COLO668 (cell line): Measurements from ENCODE around the gene GPC5.
"Not testable (repeated sequence)": the region's sequence is repeated elsewhere in the genome, so short reads cannot be mapped to it uniquely, and the experiment has no call there.

Source experiments
- DNase-seq: peaks from one replicate; lab custom pipeline; 2025; ENCODE audit not compliant: unreplicated experiment; lab: John Stamatoyannopoulos, UW

Gene GPC5

DNA sequence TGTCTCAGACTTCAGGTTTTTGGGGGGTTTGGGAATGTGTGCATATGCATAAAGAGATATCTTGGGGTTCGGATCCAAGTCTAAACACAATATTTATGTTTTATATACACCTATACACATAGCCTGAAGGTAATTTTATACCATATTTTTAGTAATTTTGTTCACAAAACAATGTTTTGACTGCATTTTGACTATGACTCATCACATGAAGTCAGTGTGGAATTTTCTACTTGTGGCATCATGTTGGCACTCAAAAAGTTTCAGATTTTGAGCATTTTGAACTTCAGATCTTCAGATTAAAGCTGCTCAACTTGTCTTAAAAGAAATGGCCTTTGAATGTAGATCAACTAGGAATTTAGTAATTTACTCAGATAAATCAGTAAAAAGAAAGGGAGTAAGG, 1115.3 kb downstream of the GPC5 start:
- no peak for DNase-seq

DNA sequence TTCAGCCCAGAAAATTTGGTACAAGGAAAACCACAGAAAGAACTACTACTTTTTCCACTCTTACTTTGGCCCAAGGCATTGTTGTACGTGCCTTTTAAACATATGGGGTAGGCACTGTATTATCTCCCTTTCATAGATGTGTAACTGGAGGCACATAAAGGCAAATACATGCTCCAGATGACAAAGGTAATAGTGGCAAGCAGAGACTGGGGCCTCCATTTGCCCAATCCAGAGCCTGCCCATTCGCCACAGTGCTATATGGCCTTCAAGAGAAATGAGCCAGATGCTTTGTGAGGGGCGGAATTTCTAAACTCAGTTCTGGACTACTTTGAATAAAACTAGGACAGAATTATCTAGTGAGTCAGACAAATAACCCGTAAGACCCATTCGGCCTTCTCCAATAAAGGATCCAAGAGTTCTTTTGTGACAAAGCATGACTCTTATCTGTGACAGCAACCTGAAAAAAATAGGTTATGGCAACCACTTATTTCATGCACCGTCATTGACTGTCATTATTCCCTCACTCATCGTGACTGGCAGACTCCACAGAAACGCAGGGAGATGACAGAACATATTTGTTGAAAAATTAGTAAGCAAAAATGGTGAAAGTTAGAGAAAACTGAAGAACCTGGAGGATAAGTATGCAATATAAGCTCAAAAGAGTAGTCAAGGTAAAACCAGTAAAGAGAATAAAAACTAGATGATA, 1116.2 kb downstream of the GPC5 start:
- no peak for DNase-seq

DNA sequence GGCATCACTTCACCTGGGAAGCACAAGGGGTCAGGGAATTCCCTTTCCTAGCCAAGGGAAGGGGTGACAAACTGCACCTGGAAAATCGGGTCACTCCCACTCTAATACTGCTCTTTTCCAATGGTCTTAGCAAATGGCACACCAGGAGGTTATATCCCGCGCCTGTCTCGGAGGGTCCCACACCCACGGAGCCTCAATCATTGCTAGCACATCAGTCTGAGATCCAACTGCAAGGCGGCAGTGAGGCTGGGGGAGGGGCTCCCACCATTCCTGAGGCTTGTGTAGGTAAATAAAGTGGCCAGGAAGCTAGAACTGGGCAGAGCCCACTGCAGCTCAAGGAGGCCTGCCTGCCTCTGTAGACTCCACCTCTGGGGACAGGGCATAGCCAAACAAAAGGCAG, 1118.5 kb downstream of the GPC5 start:
- not testable (repeated sequence) for DNase-seq

DNA sequence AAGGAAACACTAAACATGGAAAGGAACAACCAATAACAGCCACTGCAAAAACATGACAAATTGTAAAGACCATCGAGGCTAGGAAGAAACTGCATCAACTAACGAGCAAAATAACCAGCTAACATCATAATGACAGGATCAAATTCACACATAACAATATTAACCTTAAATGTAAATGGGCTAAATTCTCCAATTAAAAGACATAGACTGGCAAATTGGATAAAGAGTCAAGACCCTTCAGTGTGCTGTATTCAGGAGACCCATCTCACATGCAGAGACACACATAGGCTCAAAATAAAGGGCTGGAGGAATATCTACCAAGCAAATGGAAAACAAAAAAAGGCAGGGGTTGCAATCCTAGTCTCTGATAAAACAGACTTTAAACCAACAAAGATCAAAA, 1120.2 kb downstream of the GPC5 start:
- DNase-seq: not testable (repeated sequence)

DNA sequence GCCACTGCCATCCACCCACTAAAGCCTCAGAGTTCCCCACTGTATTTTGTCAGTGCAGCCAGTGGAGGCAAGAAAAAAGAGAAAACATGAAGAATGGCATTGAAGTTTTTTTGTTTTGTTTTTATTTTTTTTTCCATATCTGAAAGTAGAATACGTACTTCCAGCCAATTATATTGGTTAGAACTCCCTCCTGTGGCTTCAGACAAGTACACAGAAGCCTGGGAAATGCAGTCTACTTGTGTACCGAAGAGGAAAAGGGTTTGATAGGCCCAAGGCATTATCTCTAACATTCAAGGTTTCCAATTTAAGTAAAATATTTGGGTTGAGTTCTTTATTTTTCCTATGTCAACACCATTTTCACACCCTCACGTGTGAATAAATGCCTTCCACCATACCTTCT, 1131.9 kb downstream of the GPC5 start:
- DNase-seq: no peak

DNA sequence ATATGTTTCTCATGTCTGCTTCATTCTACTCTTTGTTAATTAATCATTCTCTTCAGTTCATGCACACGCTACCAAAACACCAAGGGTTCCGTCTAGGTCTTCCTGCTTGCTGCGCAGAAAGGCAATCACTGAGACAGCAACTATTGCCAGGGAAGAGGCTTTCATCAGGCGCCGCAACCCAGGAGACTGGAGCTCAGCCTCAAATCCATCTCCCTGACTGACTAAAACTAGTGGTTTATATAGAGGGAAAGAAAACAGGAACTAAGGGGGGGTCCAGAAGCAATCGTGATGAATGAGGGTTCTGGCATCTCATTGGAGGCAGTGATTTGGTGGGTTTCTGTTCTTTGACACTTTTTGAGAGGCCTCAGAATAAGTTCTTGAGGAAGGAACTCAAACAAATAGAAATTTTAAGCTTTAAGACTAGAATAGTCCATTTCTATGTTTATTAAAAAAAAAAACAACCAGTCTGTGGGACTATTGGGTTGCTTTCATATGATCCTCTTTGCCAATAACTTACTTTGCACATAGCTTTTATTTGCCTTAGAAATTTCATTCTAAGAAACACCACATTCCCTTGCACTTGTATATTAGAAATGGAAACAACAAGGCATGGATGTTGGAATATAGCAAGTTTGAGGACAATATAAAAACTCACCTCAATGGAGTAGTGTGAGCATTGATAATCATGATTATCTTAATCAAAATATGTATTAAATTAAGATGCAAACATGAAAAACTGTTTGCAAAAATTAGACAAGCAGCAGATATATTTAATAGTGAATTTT, 1137.0 kb downstream of the GPC5 start:
- DNase-seq: no peak

DNA sequence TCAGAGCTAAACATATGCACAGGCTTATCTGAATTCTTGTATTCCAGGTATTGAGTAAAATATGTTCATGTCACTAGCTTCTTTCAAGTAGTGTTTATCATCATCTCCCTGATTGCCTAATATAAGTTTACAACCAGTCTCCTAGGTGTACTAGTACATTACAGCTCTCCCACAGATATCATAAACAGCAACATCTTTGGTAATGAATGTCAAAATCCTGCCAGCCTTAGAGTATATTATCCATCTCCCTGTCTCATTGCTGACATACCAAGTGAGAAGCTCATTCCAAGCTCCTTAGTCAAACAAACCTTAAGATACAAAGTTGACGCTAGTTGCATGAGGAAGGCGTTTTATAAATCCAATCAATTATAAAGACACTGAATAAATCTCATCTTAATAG, 1139.0 kb downstream of the GPC5 start:
- DNase-seq: no peak

DNA sequence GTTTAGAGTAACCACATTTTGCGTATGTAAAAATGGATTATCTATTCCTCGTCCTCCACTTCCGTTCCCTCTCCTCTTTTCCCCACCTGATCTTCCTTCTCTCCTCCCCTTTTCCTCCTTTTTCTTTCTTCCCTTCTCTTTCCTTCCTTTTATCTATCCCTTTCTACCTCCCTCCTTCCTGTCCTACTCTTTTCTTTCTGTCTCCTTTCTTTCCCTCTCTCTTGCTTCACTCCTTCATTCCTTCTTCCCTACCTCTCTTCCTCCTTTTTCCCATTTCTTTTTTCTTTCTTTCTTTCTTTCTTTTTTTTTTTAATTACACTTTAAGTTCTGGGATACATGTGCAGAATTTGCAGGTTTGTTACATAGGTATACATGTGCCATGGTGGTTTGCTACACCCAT, 1139.7 kb downstream of the GPC5 start:
- DNase-seq: no peak

DNA sequence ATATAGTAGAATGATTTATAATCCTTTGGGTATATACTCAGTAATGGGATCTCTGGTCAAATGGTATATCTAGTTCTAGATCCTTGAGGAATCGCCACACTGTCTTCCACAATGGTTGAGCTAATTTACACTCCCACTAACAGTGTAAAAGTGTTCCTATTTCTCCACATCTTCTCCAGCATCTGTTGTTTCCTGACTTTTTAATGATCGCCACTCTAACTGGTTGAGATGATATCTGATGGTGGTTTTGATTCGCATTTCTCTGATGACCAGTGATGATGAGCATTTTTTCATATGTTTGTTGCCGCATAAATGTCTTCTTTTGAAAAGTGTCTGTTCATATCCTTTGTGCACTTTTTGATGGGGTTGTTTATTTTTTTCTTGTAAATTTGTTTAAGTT, 1140.7 kb downstream of the GPC5 start:
- not testable (repeated sequence) for DNase-seq

DNA sequence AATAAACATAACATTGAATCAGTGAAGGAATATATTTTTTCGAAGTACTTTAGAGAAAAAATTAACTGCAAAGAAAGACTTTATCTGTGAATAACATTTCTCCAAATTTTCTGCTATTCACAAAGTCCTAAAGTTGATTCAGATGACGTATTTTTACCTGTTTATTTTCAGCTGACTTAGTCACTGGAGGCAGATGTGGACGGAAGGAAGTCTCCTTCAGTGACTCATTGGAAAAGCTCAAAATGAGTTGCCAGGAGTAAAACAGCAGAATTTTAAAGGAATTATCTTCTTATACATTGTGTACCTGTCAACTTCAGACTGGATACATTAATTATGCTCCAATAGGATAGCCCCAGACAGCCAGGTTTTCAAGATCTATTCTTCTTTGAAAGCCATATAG, 1148.8 kb downstream of the GPC5 start:
- DNase-seq: no peak

DNA sequence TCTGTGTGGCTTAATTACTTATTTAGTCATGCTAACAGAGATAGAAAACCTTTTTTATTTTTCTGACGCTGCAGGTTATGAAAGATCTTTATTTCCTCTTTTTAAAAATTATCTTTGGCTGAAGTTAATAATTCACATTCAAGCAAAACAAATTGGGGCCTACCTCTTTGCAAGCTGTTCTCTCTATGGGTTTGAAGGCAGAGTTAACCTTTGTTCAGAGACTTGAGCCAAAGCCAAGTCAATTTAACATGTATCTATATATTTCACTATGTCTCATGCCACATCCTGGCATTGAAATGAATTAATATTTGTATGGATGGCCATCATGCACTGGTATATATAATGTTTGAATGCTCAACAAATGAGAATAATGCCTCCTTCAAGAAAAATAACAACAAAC, 1150.9 kb downstream of the GPC5 start:
- DNase-seq: no peak

DNA sequence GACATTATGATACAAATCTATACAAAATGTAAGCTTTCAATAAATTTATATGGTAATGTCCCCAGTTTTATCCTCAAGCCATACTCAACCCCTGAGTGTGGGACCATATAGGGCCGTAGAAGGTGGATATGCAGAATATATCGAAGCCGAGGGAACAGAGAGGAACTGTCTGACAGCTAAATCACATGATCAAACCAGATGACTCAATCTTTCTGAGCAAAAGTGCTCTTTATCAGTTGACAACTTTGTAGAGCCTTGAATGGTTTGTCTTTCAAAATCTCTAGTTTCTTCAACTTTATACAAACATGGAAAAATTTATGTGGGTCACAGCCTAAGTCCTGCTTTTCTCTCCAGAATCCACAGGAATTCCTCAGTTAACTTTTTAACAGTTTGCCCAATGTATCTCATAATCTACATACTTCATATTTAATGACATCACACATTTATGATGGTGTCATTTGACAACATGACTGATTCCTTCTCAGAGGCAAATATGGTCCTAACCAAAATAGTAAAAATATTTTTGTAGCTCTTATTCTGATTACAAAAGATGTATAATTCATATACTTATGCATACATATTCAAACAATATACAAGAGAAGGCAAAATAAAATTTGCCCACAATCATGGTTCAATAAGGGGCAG, 1155.2 kb downstream of the GPC5 start:
- no peak for DNase-seq

DNA sequence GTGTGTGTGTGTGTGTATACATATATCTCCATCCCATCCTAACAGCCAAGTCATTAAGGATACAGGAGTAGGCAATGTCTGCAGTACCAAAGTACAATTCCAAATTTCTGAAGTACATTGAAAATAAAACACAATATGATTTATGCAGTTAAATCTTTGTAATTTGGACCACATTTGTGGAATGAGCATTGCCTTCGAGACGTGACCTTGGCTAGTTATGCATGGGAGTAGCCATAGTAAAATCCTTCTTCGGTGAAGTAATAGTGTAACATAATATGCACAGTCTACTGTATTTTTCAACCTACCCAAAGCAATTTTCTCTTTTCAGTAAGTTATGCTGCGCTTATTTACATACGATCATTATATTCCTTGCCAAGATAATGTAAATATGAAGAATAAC, 1162.5 kb downstream of the GPC5 start:
- no peak for DNase-seq

DNA sequence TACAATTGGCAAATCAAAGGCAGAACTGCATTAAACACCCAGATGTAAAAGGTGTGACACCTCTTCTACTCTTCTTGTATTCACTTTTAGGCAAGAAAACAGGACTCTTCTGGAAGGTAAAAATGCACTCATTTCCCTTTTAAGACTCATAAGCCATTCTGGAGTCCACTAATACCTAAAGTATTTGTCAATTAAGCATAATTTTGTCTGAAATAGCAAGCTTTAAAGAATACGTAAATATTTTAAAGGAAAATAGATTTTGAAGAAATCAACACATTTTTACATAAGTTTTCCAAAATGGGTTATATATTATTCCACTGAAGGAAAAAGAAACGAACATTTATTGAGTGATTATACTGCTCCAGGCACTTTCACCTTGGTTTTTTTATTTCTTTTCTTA, 1166.5 kb downstream of the GPC5 start:
- DNase-seq: no peak

DNA sequence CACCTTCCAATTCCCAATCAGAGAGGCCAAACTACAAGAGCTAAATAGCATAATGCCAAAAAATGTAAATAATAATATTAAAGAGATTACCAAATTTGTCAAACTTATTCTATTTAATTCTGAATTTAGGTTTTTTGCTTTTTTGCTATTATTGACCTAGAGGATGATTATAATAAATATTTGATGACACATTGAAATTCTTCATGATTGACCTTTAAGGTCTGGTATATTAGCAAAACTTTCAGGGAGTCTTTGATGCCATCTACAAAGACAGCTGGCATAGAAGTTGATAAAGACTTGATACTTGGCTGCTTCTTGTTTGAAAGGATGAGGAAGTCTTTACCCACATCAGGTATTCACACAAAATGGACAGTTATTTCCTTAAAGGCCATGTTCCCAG, 1168.3 kb downstream of the GPC5 start:
- no peak for DNase-seq

DNA sequence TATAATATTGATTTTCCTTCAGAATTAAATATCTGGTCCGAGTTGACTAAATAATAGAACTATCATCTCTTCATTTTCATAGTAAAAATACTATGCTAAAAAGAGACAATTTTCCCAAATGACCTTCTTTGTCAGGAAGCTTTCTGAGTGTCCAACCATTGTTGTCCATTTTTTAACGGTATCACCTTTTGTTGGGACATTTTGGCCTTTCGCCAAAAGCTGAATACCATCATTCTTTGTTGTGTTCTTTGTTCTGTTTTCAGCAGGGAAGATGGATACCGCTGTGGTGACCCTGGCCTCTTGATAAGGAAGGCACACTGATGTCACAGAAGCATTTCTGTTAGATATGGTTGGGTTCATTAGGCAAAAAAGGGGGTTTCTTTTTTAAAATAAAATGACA, 1173.8 kb downstream of the GPC5 start:
- DNase-seq: no peak

DNA sequence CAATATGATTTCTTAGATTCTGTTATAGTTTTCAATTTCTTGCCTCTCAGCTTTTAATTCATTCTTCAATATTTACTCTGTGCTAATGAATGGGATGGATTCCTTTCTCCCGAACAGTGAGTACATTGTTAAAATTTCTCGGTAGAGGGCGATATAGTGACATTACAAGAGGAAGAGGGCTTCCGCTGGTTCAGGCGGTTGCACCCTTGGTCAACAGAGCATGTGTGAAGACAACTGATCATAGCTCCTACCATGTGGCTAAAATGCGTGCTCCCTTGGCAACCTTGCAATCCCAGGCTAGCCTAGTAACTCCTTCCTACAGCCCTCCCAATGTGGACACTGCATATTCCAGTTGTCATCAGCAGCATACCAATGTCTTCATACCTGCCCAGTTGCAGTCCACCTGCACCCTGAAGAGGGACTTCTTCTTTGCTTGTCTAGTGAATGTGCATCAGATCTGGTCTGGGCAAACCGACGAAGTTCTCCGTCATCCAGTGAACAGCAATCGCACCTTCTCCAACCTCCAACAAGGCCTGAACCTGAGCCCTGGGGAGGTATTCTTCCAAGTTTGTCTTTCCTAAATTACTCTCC, 1175.1 kb downstream of the GPC5 start:
- DNase-seq: no peak

DNA sequence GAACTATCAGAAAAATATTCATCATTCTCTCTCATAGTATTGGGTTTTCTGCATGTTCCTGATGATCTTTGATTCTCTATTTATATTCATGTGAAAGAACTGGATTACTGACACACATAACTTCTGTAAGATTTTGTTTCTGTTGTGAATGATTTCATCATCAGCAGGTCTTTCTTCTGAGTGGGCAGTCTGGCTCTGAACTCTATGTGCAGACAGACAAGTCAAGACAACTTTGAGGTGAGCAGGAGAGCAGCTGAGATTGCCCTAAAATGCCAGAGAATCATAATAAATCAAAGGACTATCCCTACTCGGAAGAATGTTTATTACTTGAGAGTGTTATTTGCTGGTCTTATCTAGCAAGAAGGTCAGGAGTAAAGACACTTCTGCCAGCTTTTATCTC, 1176.1 kb downstream of the GPC5 start:
- no peak for DNase-seq

DNA sequence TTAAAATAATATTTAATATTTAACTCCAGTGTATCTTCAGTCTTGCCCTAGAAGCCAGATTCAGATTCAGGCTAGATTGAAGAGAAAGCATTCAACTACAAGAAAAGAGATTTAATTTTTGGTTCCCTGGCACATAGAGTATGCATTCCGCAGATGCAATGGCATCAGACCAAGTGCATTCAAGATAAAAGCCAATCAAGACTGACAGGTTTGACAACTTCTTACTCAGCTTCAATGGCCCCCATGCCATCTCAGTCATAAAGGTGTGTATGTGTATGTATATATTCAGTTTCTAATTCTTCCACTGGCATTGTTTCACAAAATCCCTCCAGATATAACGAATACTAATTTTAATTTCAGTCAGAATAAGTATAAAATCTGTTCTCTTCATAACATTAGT, 1177.4 kb downstream of the GPC5 start:
- no peak for DNase-seq

DNA sequence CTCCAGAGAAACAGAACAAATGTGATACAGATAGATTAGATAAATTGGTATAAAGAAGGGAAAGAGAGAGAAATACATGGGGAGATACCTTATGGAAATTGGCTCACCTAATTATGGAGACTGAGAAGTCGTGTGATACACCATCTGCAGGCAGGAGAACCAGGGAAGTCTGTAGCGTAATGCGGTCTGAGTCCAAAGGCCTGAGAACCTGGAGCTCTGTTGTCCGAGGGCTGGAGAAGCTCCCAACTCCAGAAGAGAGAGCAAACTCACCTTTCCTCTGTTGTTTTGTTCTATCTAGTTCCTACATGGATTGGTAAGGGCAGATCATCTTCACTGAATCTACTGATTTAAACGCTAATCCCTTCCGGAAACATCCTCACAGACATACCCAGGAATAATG, 1179.9 kb downstream of the GPC5 start:
- DNase-seq: no peak

DNA sequence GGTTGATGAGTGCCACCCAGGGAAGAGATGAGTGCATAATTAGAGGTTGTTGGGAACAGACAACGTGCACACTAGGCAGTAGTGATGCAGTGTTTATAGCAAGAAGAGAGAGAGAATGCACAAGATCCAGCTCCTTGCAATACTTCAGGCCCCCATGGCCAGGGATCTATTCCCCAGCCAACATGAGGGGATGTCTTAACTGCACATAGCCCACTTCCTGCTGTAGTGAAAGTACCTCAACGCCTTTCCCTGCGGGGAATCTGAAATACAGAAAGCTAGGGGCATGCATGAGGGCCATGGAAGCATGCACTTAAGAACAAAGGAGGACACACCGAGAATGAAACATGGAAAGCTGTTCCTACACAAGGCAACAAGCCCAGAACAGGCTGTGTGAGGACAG, 1191.5 kb downstream of the GPC5 start:
- DNase-seq: no peak

DNA sequence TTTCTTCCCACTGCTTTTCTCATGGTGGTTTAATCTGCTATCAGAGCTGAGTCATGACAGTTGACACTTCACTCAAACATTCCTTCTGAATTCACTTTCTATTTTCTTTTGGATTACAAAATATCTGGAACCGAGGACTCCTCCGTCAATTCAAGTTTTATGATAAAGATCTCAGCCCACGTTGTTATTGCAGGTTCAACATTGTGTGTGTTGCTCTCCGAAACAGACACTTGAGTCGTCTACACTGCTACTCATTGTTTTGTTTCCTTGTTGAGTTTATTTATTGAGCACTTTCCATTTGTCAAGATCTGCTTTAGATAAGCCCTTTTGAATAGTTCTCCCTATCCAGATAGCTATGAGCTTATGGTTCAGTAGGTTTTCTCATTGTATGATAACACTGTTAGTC, 1192.1 kb downstream of the GPC5 start:
- DNase-seq: no peak
